Osteoblast (primary cell): ENCODE results near the gene ATP1A3. TPM values are rescaled to one million over a fixed set of nuclear protein-coding genes. Genes with fewer than 3 reads are reported as not detected.

Source experiments
- DNase-seq: peaks from one replicate; pipeline ENCODE4 v3.0.0; 2011; ENCODE audit warnings: low spot score, mixed read lengths; ENCODE audit not compliant: insufficient read length; ENCODE audit errors: missing footprints
- H2AFZ ChIP-seq: 2 replicates; pipeline ENCODE4 v1.6.0; 2011; ENCODE audit warnings: mild to moderate bottlenecking, low read length
- H3K27ac ChIP-seq: 2 replicates; pipeline ENCODE4 v1.5.1; 2011; ENCODE audit warnings: mild to moderate bottlenecking, low read depth, low read length, moderate library complexity
- H3K27me3 ChIP-seq: 2 replicates; pipeline ENCODE4 v1.6.0; 2012; ENCODE audit warnings: mild to moderate bottlenecking, control low read depth, inconsistent platforms, low read length, moderate library complexity; ENCODE audit not compliant: insufficient read depth
- H3K36me3 ChIP-seq: 2 replicates; pipeline ENCODE4 v1.5.1; 2011; ENCODE audit warnings: mild to moderate bottlenecking, low read length, control low read depth, moderate library complexity; ENCODE audit not compliant: insufficient read depth
- H3K4me1 ChIP-seq: 2 replicates; pipeline ENCODE4 v1.5.1; 2011; ENCODE audit warnings: mild to moderate bottlenecking, low read length, control low read depth, moderate library complexity; ENCODE audit not compliant: insufficient read depth
- H3K4me2 ChIP-seq: 2 replicates; pipeline ENCODE4 v1.6.0; 2011; ENCODE audit warnings: mild to moderate bottlenecking, low read length; ENCODE audit not compliant: insufficient read depth
- H3K4me3 ChIP-seq: fragments of 200-600 bp; sonication (generic); 3 replicates; pipeline ENCODE4 v1.5.1; 2012; ENCODE audit warnings: mild to moderate bottlenecking, low read length, inconsistent platforms; ENCODE audit not compliant: insufficient read depth
- H3K79me2 ChIP-seq: 2 replicates; pipeline ENCODE4 v1.6.0; 2012; ENCODE audit warnings: mild to moderate bottlenecking, low read length, control low read depth, inconsistent platforms; ENCODE audit not compliant: insufficient read depth
- H3K9me3 ChIP-seq: 2 replicates; pipeline ENCODE4 v1.5.1; 2011; ENCODE audit warnings: low read depth, low read length, control low read depth
- H4K20me1 ChIP-seq: 2 replicates; pipeline ENCODE4 v1.6.0; 2012; ENCODE audit warnings: mild to moderate bottlenecking, low read length, control low read depth; ENCODE audit not compliant: insufficient read depth
- total RNA-seq: library from RNA; depleted of rRNA; stranded (reverse); fragments of >200 nt; gene quantifications from 2 replicates; pipeline ENCODE4 v1.2.3, GENCODE V29; 2012
- TF ChIP-seq, protein P1 (sequence below): IDR thresholded peaks from 2 replicates; pipeline ENCODE4 v1.5.1; 2011; ENCODE audit warnings: mild to moderate bottlenecking, low read depth, low read length, moderate library complexity; ENCODE audit errors: extremely low read depth

Gene ATP1A3
- total RNA-seq, 1 donor: under 0.01 TPM

DNA sequence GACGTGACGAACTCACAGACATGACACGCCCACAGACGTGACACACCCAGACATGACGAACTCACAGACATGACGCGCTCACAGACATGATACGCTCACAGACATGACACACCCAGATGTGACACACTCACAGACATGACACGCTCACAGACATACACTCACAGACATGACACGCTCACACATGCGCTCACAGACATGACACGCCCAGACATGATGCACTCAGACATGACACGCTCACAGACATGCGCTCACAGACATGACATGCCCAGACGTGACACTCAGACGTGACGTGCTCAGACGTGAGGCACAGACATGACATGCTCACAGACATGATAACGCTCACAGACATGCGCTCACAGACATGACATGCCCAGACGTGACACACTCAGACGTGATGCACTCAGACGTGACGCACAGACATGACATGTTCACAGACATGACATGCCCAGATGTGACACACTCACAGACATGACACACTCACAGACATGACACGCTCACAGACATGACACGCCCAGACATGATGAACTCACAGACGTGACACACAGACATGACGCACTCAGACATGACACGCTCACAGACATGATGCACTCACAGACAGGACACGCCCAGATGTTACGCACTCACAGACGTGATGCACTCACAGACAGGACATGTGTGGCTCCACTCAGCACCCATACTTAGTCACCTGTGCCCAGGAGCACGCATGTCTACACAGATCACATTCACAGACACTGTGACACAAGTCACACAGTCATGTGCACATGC, 73.9 kb downstream of the ATP1A3 start:
- H3K4me2 ChIP-seq: no peak overlapping the region
- H3K4me3 ChIP-seq: no peak overlapping the region
- H3K9me3 ChIP-seq: no peaks in the 10 kb centered on the region
- no peaks in the 10 kb centered on the region for H3K79me2 ChIP-seq
- H3K4me1 ChIP-seq: no peaks in the 10 kb centered on the region
- no peak overlapping the region for H2AFZ ChIP-seq
- peaks cover 40% of the 10 kb centered on the region for H3K27me3 ChIP-seq
- H3K27ac ChIP-seq: no peak overlapping the region
- no peak for DNase-seq
- TF ChIP-seq, protein P1, sequence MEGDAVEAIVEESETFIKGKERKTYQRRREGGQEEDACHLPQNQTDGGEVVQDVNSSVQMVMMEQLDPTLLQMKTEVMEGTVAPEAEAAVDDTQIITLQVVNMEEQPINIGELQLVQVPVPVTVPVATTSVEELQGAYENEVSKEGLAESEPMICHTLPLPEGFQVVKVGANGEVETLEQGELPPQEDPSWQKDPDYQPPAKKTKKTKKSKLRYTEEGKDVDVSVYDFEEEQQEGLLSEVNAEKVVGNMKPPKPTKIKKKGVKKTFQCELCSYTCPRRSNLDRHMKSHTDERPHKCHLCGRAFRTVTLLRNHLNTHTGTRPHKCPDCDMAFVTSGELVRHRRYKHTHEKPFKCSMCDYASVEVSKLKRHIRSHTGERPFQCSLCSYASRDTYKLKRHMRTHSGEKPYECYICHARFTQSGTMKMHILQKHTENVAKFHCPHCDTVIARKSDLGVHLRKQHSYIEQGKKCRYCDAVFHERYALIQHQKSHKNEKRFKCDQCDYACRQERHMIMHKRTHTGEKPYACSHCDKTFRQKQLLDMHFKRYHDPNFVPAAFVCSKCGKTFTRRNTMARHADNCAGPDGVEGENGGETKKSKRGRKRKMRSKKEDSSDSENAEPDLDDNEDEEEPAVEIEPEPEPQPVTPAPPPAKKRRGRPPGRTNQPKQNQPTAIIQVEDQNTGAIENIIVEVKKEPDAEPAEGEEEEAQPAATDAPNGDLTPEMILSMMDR: no peak
- H3K36me3 ChIP-seq: no peaks in the 10 kb centered on the region
- no peaks in the 10 kb centered on the region for H4K20me1 ChIP-seq

DNA sequence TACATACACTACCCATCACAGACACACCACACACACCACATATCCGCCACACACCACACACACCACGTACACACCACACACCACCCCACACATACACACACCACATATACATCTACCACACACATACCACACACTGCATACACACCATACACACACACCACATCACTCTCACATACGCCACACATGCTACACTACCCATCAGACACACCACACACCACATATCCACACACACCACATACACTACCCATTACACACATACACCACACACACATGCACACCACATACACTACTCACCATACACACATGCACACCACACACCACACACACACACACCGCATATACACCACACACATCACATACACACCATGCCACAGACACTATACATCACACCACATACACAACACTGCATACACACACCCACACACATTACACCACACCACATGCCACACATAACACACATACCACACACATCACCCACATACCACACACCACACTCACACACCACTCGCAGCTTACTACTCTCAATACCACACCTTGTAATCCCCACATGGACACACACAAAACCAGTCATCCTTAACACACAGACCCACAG, 75.3 kb downstream of the ATP1A3 start:
- H3K9me3 ChIP-seq: no peaks in the 10 kb centered on the region
- no peaks in the 10 kb centered on the region for H4K20me1 ChIP-seq
- no peaks in the 10 kb centered on the region for H3K4me1 ChIP-seq
- H3K4me2 ChIP-seq: no peak overlapping the region
- H3K36me3 ChIP-seq: no peaks in the 10 kb centered on the region
- H3K27me3 ChIP-seq: peaks cover 48% of the 10 kb centered on the region
- no peak overlapping the region for H3K4me3 ChIP-seq
- TF ChIP-seq, protein P1: no peak
- no peak overlapping the region for H3K27ac ChIP-seq
- no peak overlapping the region for H2AFZ ChIP-seq
- DNase-seq: no peak
- H3K79me2 ChIP-seq: no peaks in the 10 kb centered on the region

DNA sequence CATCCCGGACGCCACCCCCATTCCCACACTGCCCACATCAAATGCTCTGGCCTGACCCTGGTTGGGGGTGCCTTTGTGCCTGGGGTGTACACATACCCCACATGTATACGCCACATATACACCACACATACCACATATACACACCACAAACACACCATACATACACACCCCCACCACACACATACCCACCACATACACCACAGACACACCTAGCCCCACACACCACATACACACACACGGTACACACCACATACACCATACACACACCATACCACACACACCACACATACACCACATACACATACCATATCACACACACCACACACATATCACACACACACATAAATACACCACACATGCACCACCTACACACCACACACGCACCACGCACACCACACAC, 75.9 kb downstream of the ATP1A3 start:
- Histone ChIP-seq H3K9me3 (no peaks in the 10 kb centered on the region), H2AFZ (no peak overlapping the region), H3K4me3 (no peak overlapping the region), H4K20me1 (no peaks in the 10 kb centered on the region), H3K27me3 (peaks cover 51% of the 10 kb centered on the region), H3K4me2 (no peak overlapping the region), H3K27ac (no peak overlapping the region), H3K36me3 (no peaks in the 10 kb centered on the region), H3K79me2 (no peaks in the 10 kb centered on the region), H3K4me1 (no peaks in the 10 kb centered on the region)
- TF ChIP-seq, protein P1: no peak
- DNase-seq: no peak

DNA sequence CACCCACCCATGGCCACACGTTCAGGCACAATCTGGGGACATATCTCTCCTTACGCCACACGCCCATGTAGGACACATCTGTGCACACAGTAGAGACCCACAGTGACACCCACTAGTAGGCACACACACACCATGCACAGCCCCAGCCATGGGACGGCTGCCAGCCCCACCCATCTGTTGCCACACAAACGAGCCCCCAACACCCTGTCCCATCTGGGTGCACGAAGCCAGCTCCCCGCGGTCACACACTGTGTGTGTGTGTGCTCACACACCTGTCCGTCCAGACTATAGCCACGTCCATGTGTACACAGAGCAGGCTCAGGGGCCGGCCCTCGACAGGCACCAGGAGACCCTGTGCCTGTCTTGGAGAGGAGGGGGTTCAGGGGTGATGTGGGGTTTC, 76.4 kb downstream of the ATP1A3 start:
- no peaks in the 10 kb centered on the region for H3K9me3 ChIP-seq

More for the DNA sequence above, 76.4 kb downstream of the ATP1A3 start:
- H3K36me3 ChIP-seq: no peaks in the 10 kb centered on the region
- H3K4me2 ChIP-seq: no peak overlapping the region
- H3K4me3 ChIP-seq: no peak overlapping the region
- H3K27me3 ChIP-seq: peaks cover 49% of the 10 kb centered on the region
- no peak overlapping the region for H2AFZ ChIP-seq
- H3K4me1 ChIP-seq: no peaks in the 10 kb centered on the region
- TF ChIP-seq, protein P1: no peak
- H3K79me2 ChIP-seq: no peaks in the 10 kb centered on the region
- H3K27ac ChIP-seq: no peak overlapping the region
- H4K20me1 ChIP-seq: no peaks in the 10 kb centered on the region
- no peak for DNase-seq
